ENCODE measurements around the gene IPO5. TPM values are rescaled to one million over a fixed set of nuclear protein-coding genes. Genes with fewer than 3 reads are reported as not detected.

IPO5 gene
- polyA plus RNA-seq, 6 donors from 2014 or later, result 28.1 to 48.7 (median 31.5) TPM

DNA sequence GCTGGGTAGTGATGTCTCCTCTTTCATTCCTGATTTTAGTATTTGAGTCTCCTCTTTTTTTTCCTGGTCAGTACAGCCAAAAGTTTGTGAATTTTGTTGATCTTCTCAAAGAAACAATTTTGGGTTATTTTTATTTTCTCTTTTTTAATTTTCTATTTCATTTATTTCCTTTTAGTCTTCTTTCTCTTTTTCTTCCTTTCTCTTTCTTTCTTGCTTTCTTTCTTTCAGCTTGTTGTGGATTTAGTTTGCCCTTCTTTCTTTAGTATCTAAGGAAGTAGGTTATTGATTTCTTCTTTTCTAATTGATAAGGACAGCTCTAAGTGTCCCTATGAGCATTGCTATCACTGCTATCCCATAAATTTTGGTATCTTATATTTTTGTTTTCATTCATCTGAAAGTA is 13.8 kb downstream of the IPO5 start:
- no peak overlapping the region for H3K4me3 Mint-ChIP-seq
- no peaks in the 10 kb centered on the region for H3K4me1 Mint-ChIP-seq
- H3K27ac Mint-ChIP-seq, result no peak overlapping the region
- H3K27me3 Mint-ChIP-seq, result peaks cover 14 to 40% (median 34%) of the 10 kb centered on the region in 3 donors
- H3K9me3 Mint-ChIP-seq, result peaks cover 0 to 3% (median 0%) of the 10 kb centered on the region in 7 donors
- no peaks in the 10 kb centered on the region for H3K36me3 Mint-ChIP-seq
- ATAC-seq (ENCODE audit: low read depth in 2 of 2), result no peak
- no peak for DNase-seq

DNA sequence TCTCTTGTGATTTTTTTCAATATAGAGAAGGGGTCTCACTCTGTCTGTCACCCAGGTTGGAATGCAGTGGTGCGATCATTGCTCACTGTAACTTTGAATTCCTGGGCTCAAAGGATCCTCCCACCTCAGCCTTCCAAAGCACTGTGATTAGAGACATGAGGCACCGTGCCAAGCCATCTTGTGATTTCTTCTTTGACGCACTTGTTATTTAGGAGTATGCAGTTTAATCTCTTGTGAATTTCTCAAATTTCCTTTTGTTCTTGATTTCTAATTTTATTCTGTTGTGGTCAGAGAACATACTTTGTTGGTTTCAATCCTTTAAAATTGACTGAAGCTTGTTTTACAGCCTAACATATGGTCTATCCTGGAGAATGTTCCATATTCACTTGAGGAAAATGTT is 14.5 kb downstream of the IPO5 start:
- Mint-ChIP-seq H3K27ac (no peak overlapping the region), H3K36me3 (no peaks in the 10 kb centered on the region), H3K4me3 (no peak overlapping the region), H3K4me1 (no peaks in the 10 kb centered on the region), H3K9me3 (peaks cover 0 to 3% (median 0%) of the 10 kb centered on the region in 7 donors), H3K27me3 (peaks cover 18 to 41% (median 34%) of the 10 kb centered on the region in 3 donors)
- no peak for ATAC-seq (ENCODE audit: low read depth in 2 of 2)
- DNase-seq, result no peak

DNA sequence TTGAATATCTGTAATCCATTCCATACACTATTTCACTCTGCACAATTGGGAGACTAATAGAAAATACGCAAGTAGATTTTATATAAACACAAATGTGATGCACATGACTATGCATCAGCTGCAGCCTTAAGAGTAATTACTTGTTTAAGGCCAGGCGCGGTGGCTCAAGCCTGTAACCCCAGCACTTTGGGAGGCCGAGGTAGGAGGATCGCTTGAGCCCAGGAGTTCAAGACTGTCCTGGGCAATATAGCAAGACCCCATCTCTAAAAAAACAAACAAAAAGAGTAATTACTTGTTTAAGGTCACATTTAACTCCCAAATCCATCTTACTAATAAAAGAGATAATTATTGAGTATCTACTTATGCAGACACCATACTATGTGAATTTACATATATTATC is 18.0 kb downstream of the IPO5 start:
- Mint-ChIP-seq H3K4me3 (peak overlapping the region in 1 of 8 donors; percentile 22), H3K27ac (no peak overlapping the region), H3K9me3 (peaks cover 0 to 3% (median 0%) of the 10 kb centered on the region in 7 donors), H3K27me3 (peaks cover 8 to 27% (median 20%) of the 10 kb centered on the region in 3 donors), H3K36me3 (no peaks in the 10 kb centered on the region), H3K4me1 (peaks cover 0 to 7% (median 5%) of the 10 kb centered on the region in 3 donors)
- DNase-seq, result no peak
- no peak for ATAC-seq (ENCODE audit: low read depth in 2 of 2)

DNA sequence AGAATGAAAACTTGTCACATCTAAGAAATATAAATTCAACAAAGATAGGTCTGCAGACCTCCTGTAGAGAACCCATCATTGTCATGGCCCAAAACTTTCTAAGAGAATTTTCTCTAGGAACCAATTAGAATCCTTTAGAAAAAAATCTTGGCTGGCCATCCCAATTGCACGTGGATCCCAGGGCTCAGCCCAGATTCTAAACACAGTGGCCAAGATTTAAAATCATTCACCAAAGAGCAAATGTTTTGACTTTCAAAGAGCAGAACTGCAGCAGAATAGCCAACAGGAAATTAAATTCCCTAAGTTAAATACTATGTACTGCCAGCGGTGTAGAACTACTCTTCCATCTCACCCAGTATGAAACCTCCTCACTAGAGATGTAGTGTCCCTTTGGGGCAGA is 21.3 kb downstream of the IPO5 start:
- H3K27me3 Mint-ChIP-seq, result peaks cover 0 to 8% (median 4%) of the 10 kb centered on the region in 3 donors
- peak overlapping the region; percentile 42 to 93 (median 86) for H3K4me3 Mint-ChIP-seq
- no peaks in the 10 kb centered on the region for H3K9me3 Mint-ChIP-seq
- peak overlapping the region in 1 of 6 donors; percentile 69 for H3K27ac Mint-ChIP-seq
- ATAC-seq (ENCODE audit: low read depth in 2 of 2) (no peak), DNase-seq (no peak)
- H3K36me3 Mint-ChIP-seq, result peaks cover 0 to 8% of the 10 kb centered on the region in 2 donors
- H3K4me1 Mint-ChIP-seq, result peaks cover 13 to 20% (median 15%) of the 10 kb centered on the region in 3 donors

- DNase-seq (no peak), ATAC-seq (ENCODE audit: low read depth in 2 of 2) (no peak)
- H3K27me3 Mint-ChIP-seq, result peaks cover 0 to 8% (median 4%) of the 10 kb centered on the region in 3 donors
- H3K4me3 Mint-ChIP-seq, result peak overlapping the region; percentile 86 to 94 (median 92)
- H3K9me3 Mint-ChIP-seq, result no peaks in the 10 kb centered on the region
- H3K27ac Mint-ChIP-seq, result peak overlapping the region; percentile 88 to 98 (median 95)
- peaks cover 0 to 8% of the 10 kb centered on the region in 2 donors for H3K36me3 Mint-ChIP-seq
- peaks cover 13 to 23% (median 15%) of the 10 kb centered on the region in 3 donors for H3K4me1 Mint-ChIP-seq
Measured at GRCh38 chr13:97975280-97975847, 21.9 kb downstream of the IPO5 start.

DNA sequence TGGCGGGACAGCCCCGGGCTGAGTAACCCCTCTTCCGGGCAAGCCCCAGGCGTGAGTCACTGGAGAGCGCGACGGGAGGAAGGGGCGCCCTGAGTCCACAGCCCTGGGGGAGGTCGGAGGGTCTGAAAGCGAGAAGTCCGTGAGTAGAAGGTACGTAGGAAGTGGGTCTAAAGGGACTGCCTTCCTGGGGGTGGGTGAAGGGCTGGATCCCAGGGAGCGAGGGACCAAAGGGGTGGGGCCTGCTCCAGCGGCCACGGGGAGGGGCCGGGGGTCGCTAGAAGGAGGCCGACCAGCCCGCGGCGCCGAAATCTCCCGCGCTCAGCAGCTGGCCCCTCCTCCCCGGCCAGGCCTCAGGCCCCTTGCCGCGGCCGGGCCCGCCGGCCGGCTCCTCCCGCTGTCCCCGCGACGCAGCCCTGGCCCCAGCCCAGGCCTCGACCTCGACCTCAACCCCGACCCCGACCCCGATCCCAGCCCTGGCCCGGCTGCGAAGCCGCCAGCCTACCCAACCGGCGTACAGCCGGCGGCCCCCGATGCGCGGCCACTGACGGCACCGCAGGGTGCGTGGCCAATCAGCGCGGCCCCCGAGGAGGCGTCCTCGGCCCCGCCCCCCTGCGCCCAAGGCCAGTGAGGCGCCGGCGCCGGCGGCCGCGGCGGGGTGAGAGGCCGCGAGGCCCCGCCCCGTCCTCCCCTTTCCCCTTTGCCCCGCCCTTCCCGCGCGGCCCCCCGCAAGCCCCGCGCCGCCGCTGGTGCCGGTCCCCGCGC is 22.6 kb downstream of the IPO5 start:
- Mint-ChIP-seq H3K27me3 (peaks cover 0 to 8% (median 4%) of the 10 kb centered on the region in 3 donors), H3K4me3 (peak overlapping the region; percentile 86 to 94 (median 92)), H3K27ac (peak overlapping the region; percentile 44 to 98 (median 95)), H3K4me1 (peaks cover 15 to 25% (median 18%) of the 10 kb centered on the region in 3 donors), H3K36me3 (peaks cover 0 to 8% of the 10 kb centered on the region in 2 donors), H3K9me3 (no peaks in the 10 kb centered on the region)
- peak; percentile 90 for DNase-seq
- peak; percentile 89 to 90 for ATAC-seq (ENCODE audit: low read depth in 2 of 2)

DNA sequence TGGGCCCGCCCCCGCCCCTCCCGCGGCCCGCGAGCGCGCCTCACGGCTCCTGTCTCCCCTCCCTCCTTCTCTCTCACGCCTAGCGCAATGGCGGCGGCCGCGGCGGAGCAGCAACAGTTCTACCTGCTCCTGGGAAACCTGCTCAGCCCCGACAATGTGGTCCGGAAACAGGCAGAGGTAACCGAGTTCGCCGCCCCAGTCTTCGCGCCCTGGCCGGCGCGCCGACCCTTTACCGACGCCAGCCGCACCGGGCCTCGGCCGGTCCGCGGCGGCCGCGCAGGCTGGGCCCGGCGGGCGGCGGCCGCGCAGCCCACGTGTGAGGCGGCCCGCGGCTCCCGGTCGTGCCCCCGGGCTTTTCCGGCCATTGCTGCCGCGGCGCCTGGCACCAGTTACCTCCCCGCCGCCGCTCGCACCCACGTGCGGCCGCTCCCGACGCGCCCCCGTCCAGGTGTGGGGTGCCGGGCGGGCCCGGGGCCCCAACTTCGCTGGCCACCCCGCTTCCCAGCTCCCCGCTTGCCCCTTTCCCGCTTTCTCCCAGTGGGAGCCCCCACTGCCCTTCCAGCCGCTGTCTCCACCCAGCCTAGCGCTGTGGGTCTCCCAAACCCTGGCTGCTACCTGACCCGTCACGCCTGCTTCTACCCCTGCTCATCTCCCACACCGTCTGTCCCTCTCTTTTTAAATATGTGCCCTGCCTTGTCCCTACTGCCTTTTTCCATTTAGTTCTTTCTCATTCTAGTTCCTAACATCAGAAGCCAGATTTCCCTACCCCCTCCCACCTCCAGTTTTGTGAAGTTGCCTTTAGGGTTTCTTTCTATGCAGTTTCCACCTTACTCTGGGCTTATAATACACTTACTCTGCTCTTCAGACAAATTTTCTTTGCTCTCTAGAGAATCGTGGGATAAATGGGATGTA is 23.4 kb downstream of the IPO5 start:
- DNase-seq (no peak), ATAC-seq (ENCODE audit: low read depth in 2 of 2) (peak; percentile 22 to 23)
- peak overlapping the region; percentile 86 to 98 (median 94) for H3K4me3 Mint-ChIP-seq
- peak overlapping the region; percentile 84 to 96 (median 95) for H3K27ac Mint-ChIP-seq
- peaks cover 0 to 5% (median 4%) of the 10 kb centered on the region in 3 donors for H3K27me3 Mint-ChIP-seq
- no peaks in the 10 kb centered on the region for H3K9me3 Mint-ChIP-seq
- peaks cover 16 to 25% (median 25%) of the 10 kb centered on the region in 3 donors for H3K4me1 Mint-ChIP-seq
- H3K36me3 Mint-ChIP-seq, result peaks cover 0 to 8% of the 10 kb centered on the region in 2 donors

DNA sequence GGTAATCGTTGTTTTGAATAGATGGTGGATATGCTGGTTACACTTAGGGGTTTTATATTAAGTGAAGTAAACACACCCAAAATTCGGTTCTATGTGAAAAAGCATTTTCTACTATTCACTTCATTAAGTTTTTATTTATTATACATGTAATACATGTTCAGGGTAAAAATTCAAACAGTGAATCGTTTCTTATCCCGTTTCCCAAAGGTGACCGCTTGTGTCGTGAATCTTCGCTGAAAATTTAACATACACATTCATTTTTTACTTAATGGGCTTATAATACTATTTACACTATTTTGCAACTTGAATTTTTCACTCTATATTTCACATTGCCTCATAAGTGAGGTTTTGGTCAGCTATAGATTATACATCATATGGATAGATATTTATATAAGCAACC is 24.5 kb downstream of the IPO5 start:
- DNase-seq, result no peak
- Mint-ChIP-seq H3K27ac (peak overlapping the region in 1 of 6 donors; percentile 93), H3K27me3 (no peaks in the 10 kb centered on the region), H3K4me3 (peak overlapping the region in 6 of 8 donors; percentile 9 to 95 (median 90)), H3K36me3 (peaks cover 0 to 8% of the 10 kb centered on the region in 2 donors), H3K9me3 (no peaks in the 10 kb centered on the region), H3K4me1 (peaks cover 16 to 31% (median 25%) of the 10 kb centered on the region in 3 donors)
- ATAC-seq (ENCODE audit: low read depth in 2 of 2), result no peak

DNA sequence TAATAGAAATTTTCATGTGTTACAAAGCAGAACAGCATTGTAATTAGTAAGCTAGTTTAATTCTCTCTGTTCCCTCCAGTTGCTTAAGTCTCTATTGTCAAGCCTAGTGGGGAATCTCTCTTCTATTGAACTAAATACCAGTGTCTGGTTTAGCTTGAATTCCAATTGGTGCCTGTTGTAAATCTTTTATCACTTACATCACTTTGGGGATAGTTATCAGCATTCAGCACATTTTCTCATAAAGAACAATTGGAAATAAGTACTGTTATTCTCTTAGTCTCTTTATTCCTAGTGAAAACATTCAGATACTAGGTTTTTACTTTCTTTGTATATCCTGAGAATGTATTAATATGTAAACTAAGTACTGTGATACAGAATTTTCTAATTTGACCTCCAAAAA is 25.2 kb downstream of the IPO5 start:
- no peak overlapping the region for H3K27ac Mint-ChIP-seq
- H3K9me3 Mint-ChIP-seq, result no peaks in the 10 kb centered on the region
- peaks cover 0 to 8% of the 10 kb centered on the region in 2 donors for H3K36me3 Mint-ChIP-seq
- ATAC-seq (ENCODE audit: low read depth in 2 of 2) (no peak), DNase-seq (no peak)
- no peaks in the 10 kb centered on the region for H3K27me3 Mint-ChIP-seq
- peak overlapping the region in 3 of 8 donors; percentile 16 to 93 (median 86) for H3K4me3 Mint-ChIP-seq
- peaks cover 16 to 31% (median 25%) of the 10 kb centered on the region in 3 donors for H3K4me1 Mint-ChIP-seq

DNA sequence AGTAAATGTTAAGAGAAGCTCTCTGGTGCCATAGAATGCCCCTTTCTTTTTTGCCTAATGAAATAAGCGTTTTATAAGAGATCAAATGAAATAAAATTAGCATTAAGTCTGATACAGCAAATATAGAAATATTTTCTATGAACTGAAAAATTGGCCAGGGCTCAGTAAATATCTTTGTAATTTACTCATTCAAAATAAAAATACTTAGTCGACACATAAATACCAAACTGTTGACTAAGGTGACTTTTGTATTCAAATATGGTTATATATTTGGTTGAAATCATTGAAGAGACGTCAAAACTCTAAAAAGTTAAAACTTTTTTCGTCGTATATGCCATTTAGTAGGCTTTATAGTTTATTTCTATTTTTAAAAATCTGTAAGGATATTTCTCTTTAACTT is 25.6 kb downstream of the IPO5 start:
- no peaks in the 10 kb centered on the region for H3K27me3 Mint-ChIP-seq
- no peak overlapping the region for H3K27ac Mint-ChIP-seq
- peaks cover 0 to 8% of the 10 kb centered on the region in 2 donors for H3K36me3 Mint-ChIP-seq
- no peak for ATAC-seq (ENCODE audit: low read depth in 2 of 2)
- no peaks in the 10 kb centered on the region for H3K9me3 Mint-ChIP-seq
- DNase-seq, result no peak
- peaks cover 16 to 31% (median 25%) of the 10 kb centered on the region in 3 donors for H3K4me1 Mint-ChIP-seq
- peak overlapping the region in 2 of 8 donors; percentile 16 to 86 for H3K4me3 Mint-ChIP-seq

- DNase-seq (no peak), ATAC-seq (ENCODE audit: low read depth in 2 of 2) (no peak)
- H3K9me3 Mint-ChIP-seq, result no peaks in the 10 kb centered on the region
- H3K27me3 Mint-ChIP-seq, result no peaks in the 10 kb centered on the region
- peak overlapping the region in 1 of 8 donors; percentile 86 for H3K4me3 Mint-ChIP-seq
- peaks cover 16 to 31% (median 25%) of the 10 kb centered on the region in 3 donors for H3K4me1 Mint-ChIP-seq
- H3K27ac Mint-ChIP-seq, result no peak overlapping the region
- peaks cover 0 to 9% of the 10 kb centered on the region in 2 donors for H3K36me3 Mint-ChIP-seq
Measured at GRCh38 chr13:97979556-97979955, 26.1 kb downstream of the IPO5 start.

- H3K36me3 Mint-ChIP-seq, result peaks cover 8 to 15% of the 10 kb centered on the region in 2 donors
- H3K4me1 Mint-ChIP-seq, result peaks cover 10 to 30% (median 26%) of the 10 kb centered on the region in 3 donors
- H3K9me3 Mint-ChIP-seq, result no peaks in the 10 kb centered on the region
- DNase-seq (no peak), ATAC-seq (ENCODE audit: low read depth in 2 of 2) (no peak)
- H3K27me3 Mint-ChIP-seq, result no peaks in the 10 kb centered on the region
- H3K27ac Mint-ChIP-seq, result no peak overlapping the region
- no peak overlapping the region for H3K4me3 Mint-ChIP-seq
Measured at GRCh38 chr13:97982286-97982685, 28.8 kb downstream of the IPO5 start.

GRCh38 chr13:97986835-97987234 is 33.4 kb downstream of the IPO5 start:
- no peaks in the 10 kb centered on the region for H3K9me3 Mint-ChIP-seq
- no peaks in the 10 kb centered on the region for H3K27me3 Mint-ChIP-seq
- H3K27ac Mint-ChIP-seq, result peak overlapping the region in 3 of 6 donors; percentile 36 to 57 (median 37)
- peaks cover 4 to 13% (median 8%) of the 10 kb centered on the region in 3 donors for H3K4me1 Mint-ChIP-seq
- peak; percentile 31 for DNase-seq
- peak; percentile 86 to 98 for ATAC-seq (ENCODE audit: low read depth in 2 of 2)
- H3K4me3 Mint-ChIP-seq, result peak overlapping the region in 2 of 8 donors; percentile 26 to 50
- peaks cover 13 to 17% of the 10 kb centered on the region in 2 donors for H3K36me3 Mint-ChIP-seq

Measured in naive B cell (primary cell).